IMR-90 (cell line): ENCODE results near the gene CCDC12. TPM values are rescaled to one million over a fixed set of nuclear protein-coding genes. Genes with fewer than 3 reads are reported as not detected.

Experiments used
- ATAC-seq: fragments of 200-7000 bp; cut with Tn5 transposase; 2 replicates; pipeline ENCODE4 v1.9.1; 2020; ENCODE audit warnings: low read depth, mild to moderate bottlenecking, moderate library complexity
- BruUV-seq: library from RNA; stranded (reverse); fragments of 400-500 nt; replicated peaks from 2 replicates; lab custom pipeline; 2021; lab: Mats Ljungman, UMichigan
- CTCF ChIA-PET: fragments of 300-600 bp; formaldehyde crosslinking; extraction: SDS; loops from one replicate; lab custom pipeline; 2021; ENCODE audit warnings: antibody characterized with exemption; lab: Yijun Ruan, JAX
- POLR2A ChIA-PET: fragments of 300-600 bp; sonication (Branson Sonifier 250); formaldehyde crosslinking; loops from one replicate; lab custom pipeline; 2022; ENCODE audit warnings: antibody characterized with exemption; ENCODE audit not compliant: unreplicated experiment; lab: Charles Lee
- DNase-seq: peaks from one replicate; pipeline ENCODE4 v3.0.0; 2013
- H2AFZ ChIP-seq: replicated peaks from 2 replicates; pipeline ENCODE3; 2013; ENCODE audit warnings: low read length, mild to moderate bottlenecking; ENCODE audit not compliant: poor library complexity
- H2AK5ac ChIP-seq: 2 replicates; pipeline ENCODE4 v1.6.1; 2013; ENCODE audit warnings: low read depth, low read length, inconsistent platforms
- H2AK9ac ChIP-seq: replicated peaks from 2 replicates; pipeline ENCODE3; 2013; ENCODE audit warnings: mild to moderate bottlenecking, low read depth, low read length, moderate library complexity; ENCODE audit not compliant: poor library complexity
- H2BK120ac ChIP-seq: 2 replicates; pipeline ENCODE4 v1.6.1; 2013; ENCODE audit warnings: low read depth, low read length, inconsistent platforms
- H2BK15ac ChIP-seq: 3 replicates; pipeline ENCODE4 v1.6.1; 2013; ENCODE audit warnings: low read depth, low read length, inconsistent platforms
- H2BK20ac ChIP-seq: 2 replicates; pipeline ENCODE4 v1.6.1; 2013; ENCODE audit warnings: low read depth, mild to moderate bottlenecking, inconsistent platforms, low read length, moderate library complexity
- H2BK5ac ChIP-seq: 2 replicates; pipeline ENCODE4 v1.6.1; 2013; ENCODE audit warnings: mild to moderate bottlenecking, low read depth, low read length, inconsistent platforms; ENCODE audit not compliant: poor library complexity, severe bottlenecking
- H3K14ac ChIP-seq: replicated peaks from 2 replicates; pipeline ENCODE4 v1.6.1; 2013; ENCODE audit warnings: low read depth, low read length, inconsistent platforms
- H3K18ac ChIP-seq: 2 replicates; pipeline ENCODE4 v1.6.1; 2013; ENCODE audit warnings: low read depth, low read length, control low read depth
- H3K23ac ChIP-seq: 2 replicates; pipeline ENCODE4 v1.6.1; 2013; ENCODE audit warnings: low read depth, low read length, inconsistent platforms
- H3K27ac ChIP-seq: 2 replicates; pipeline ENCODE4 v1.5.1; 2013; ENCODE audit warnings: mild to moderate bottlenecking, control low read depth, low read length; ENCODE audit not compliant: insufficient read depth
- H3K27me3 ChIP-seq: 2 replicates; pipeline ENCODE4 v1.6.1; 2013; ENCODE audit warnings: low read length; ENCODE audit not compliant: control insufficient read depth, insufficient read depth
- H3K36me3 ChIP-seq: 2 replicates; pipeline ENCODE4 v1.6.1; 2013; ENCODE audit warnings: low read length, mixed read lengths; ENCODE audit not compliant: control insufficient read depth, insufficient read depth
- H3K4ac ChIP-seq: 2 replicates; pipeline ENCODE4 v1.6.1; 2013; ENCODE audit warnings: low read depth, low read length, inconsistent platforms
- H3K4me1 ChIP-seq: 2 replicates; pipeline ENCODE4 v1.6.1; 2013; ENCODE audit warnings: low read length, mixed read lengths; ENCODE audit not compliant: control insufficient read depth, insufficient read depth
- H3K4me2 ChIP-seq: 2 replicates; pipeline ENCODE4 v1.6.1; 2013; ENCODE audit warnings: low read depth, mild to moderate bottlenecking, control low read depth, low read length, moderate library complexity
- H3K4me3 ChIP-seq: 2 replicates; pipeline ENCODE4 v1.5.1; 2013; ENCODE audit warnings: low read depth, mild to moderate bottlenecking, control low read depth, low read length, moderate library complexity; ENCODE audit not compliant: insufficient read depth
- H3K56ac ChIP-seq: 2 replicates; pipeline ENCODE4 v1.6.1; 2013; ENCODE audit warnings: low read length, inconsistent platforms; ENCODE audit not compliant: insufficient read depth; ENCODE audit errors: extremely low read depth
- H3K79me1 ChIP-seq, 2 experiments: 2 replicates each; pipeline ENCODE4 v1.6.1; 2013; ENCODE audit warnings: low read length in 2 of 2, inconsistent platforms in 1 of 2, low read depth in 1 of 2
- H3K9ac ChIP-seq: 2 replicates; pipeline ENCODE4 v1.6.1; 2013; ENCODE audit warnings: low read depth, low read length, control low read depth
- H3K9me1 ChIP-seq: 2 replicates; pipeline ENCODE4 v1.6.1; 2013; ENCODE audit warnings: low read length, inconsistent platforms; ENCODE audit not compliant: insufficient read depth
- H3K9me3 ChIP-seq: 2 replicates; pipeline ENCODE4 v1.6.1; 2013; ENCODE audit warnings: low read length; ENCODE audit not compliant: control insufficient read depth, insufficient read depth
- H4K20me1 ChIP-seq: 2 replicates; pipeline ENCODE4 v1.6.1; 2013; ENCODE audit warnings: low read length, inconsistent platforms; ENCODE audit not compliant: insufficient read depth
- H4K5ac ChIP-seq: 2 replicates; pipeline ENCODE4 v1.6.1; 2013; ENCODE audit warnings: mild to moderate bottlenecking, low read depth, low read length, control low read depth
- H4K8ac ChIP-seq, 2 experiments: 2 replicates each; pipeline ENCODE4 v1.6.1; 2013; ENCODE audit warnings: low read depth in 2 of 2, low read length in 2 of 2, control low read depth in 1 of 2, inconsistent platforms in 1 of 2
- H4K91ac ChIP-seq: 2 replicates; pipeline ENCODE4 v1.6.1; 2013; ENCODE audit warnings: low read depth, low read length, inconsistent platforms; ENCODE audit not compliant: insufficient read depth
- POLR2A ChIP-seq: IDR thresholded peaks from 2 replicates; pipeline ENCODE4 v1.6.1; 2012; ENCODE audit warnings: mild to moderate bottlenecking, low read depth, low read length
- RCOR1 ChIP-seq: IDR thresholded peaks from 2 replicates; pipeline ENCODE4 v1.6.1; 2012; ENCODE audit warnings: mild to moderate bottlenecking, low read length, improper control_type of control experiment; ENCODE audit not compliant: insufficient replicate concordance
- WGBS, 2 experiments: methylation state at CpG; one replicate each; pipeline versions ENCODE4 v1.1.5 to v1.1.7; 2013; ENCODE audit warnings: missing lambda C conversion rate in 2 of 2; ENCODE audit not compliant: insufficient read length in 1 of 2; ENCODE audit errors: extremely low coverage in 2 of 2; 5-methylcytosine and 5-hydroxymethylcytosine counted together
- dilution Hi-C: fragments of 300-500 bp; cut with HindIII; formaldehyde crosslinking; loops from one replicate; pipeline ENCODE4 v1.14.3; 2018; ENCODE audit warnings: low sequenced_read_pairs; ENCODE audit not compliant: unreplicated experiment
- in situ Hi-C: fragments of 300-500 bp; cut with MboI; formaldehyde crosslinking; loops from 3 replicates; pipeline ENCODE4 v1.14.3; 2019; ENCODE audit warnings: low sequenced_read_pairs, inconsistent platforms, mixed read lengths
- intact Hi-C: fragments of 100-400 bp; cut with micrococcal nuclease; formaldehyde crosslinking; loops from 2 replicates; pipeline ENCODE4 v1.10.0; 2022
- polyA plus RNA-seq, 3 experiments: library from polyadenylated mRNA; depleted of rRNA; stranded (reverse); fragments of >200 nt; gene quantifications; 2 replicates each; pipeline ENCODE4 v1.2.3, GENCODE V29; 2012; ENCODE audit warnings: low replicate concordance in 1 of 3
- total RNA-seq: library from RNA; depleted of rRNA; stranded (reverse); fragments of >200 nt; gene quantifications from 2 replicates; pipeline ENCODE4 v1.2.3, GENCODE V29; 2012

Gene CCDC12
- total and polyA plus RNA-seq, 2 of the 4 experiments (the other 2 are of a cell fraction), result 15.2 to 35.1 TPM

DNA sequence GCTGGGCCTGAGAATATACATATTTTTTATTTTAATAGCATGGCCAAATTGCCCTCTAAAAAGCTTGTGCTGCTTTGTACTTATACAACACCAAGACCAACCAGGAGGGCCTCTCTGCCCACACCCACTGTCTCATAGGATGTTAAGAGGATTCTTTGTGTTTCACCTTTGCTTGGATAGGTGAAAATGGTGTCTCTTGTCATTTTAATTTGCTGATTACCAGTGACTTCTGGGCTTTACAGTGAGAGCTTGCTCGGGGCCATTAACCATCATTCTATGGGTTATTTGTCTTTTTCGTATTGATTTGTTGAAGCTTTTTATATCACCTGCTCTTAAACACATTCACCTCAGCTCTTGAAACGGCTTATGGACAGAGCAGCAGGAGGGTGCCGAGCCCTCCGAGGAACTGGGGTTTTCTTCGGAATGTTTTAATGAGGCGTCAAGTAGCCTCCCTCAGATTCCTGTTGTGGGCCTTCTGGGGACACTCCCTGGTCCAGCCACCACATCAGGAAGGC lies 88.5 kb downstream of the CCDC12 start:
- Histone ChIP-seq H2BK15ac (no peak overlapping the region), H3K27ac (no peak overlapping the region), H3K23ac (no peak overlapping the region), H3K9me1 (0 out of 2 replicates have a peak, but pooled peaks cover 3% of the 10 kb centered on the region), H3K4me2 (no peak overlapping the region), H2AK9ac (no peak overlapping the region), H3K27me3 (peaks cover 77% of the 10 kb centered on the region), H3K14ac (no peak overlapping the region), H2BK20ac (no peak overlapping the region), H2AK5ac (no peak overlapping the region), H3K56ac (no peak overlapping the region), H3K9ac (no peak overlapping the region), H4K8ac (no peak overlapping the region), H2BK5ac (no peak overlapping the region), H3K4ac (no peak overlapping the region), H3K18ac (no peak overlapping the region), H3K36me3 (no peaks in the 10 kb centered on the region), H4K5ac (no peak overlapping the region), H2BK120ac (no peak overlapping the region), H2AFZ (no peak overlapping the region), H4K91ac (no peak overlapping the region), H3K4me1 (no peaks in the 10 kb centered on the region; the same call in 1 of the 2 replicates), H3K4me3 (no peak overlapping the region), H3K79me1 (no peaks in the 10 kb centered on the region), H4K20me1 (no peaks in the 10 kb centered on the region; the same call in 1 of the 2 replicates), H3K9me3 (no peaks in the 10 kb centered on the region)
- no TSS peak for BruUV-seq
- CTCF ChIA-PET, result interaction anchor here (0.7 kb wide), 1 partner anchor 161 kb away, joined by 4 read pairs; no protein-coding TSS in a partner anchor
- intact Hi-C loops, result no loop called here
- POLR2A ChIA-PET, result no interaction called here
- TF ChIP-seq RCOR1 (no peak), POLR2A (no peak)
- DNase-seq, result no peak
- in situ Hi-C loops, result loop anchor here (25.0 kb wide), 1 partner anchor 401 kb away; the partner anchor contains the start of gene RTP3
- dilution Hi-C loops, result no loop called here
- no CpG with 5 or more reads among the region's 7 CpGs for WGBS, 2 experiments
- no peak for ATAC-seq
